CD14-positive monocyte (primary cell): ENCODE data around the gene SUN5. TPM values are rescaled to one million over a fixed set of nuclear protein-coding genes. Genes with fewer than 3 reads are reported as not detected.

Experiments
- DNase-seq, 3 donors: peaks; one replicate each; pipeline ENCODE4 v3.0.0-alpha.2; 2011 to 2022
- H2AFZ ChIP-seq: 2 replicates; pipeline ENCODE4 v1.6.0; 2012; ENCODE audit warnings: mild to moderate bottlenecking, low read depth, low read length, inconsistent platforms; ENCODE audit not compliant: insufficient read depth, poor library complexity, severe bottlenecking
- H3K27ac ChIP-seq, 2 donors: 1 replicate in 1 of 2; 2 replicates in 1 of 2; pipeline ENCODE4 v1.5.1; 2012 to 2013; ENCODE audit warnings: low read length in 2 of 2, control low read depth in 1 of 2, inconsistent platforms in 1 of 2, low read depth in 1 of 2, mild to moderate bottlenecking in 1 of 2
- H3K27me3 ChIP-seq, 2 donors: one replicate each; pipeline versions ENCODE4 v1.6.0 to v1.6.1; 2011 to 2013; ENCODE audit warnings: low read length in 2 of 2; ENCODE audit not compliant: control insufficient read depth in 2 of 2, insufficient read depth in 2 of 2
- H3K36me3 ChIP-seq, 2 donors: replicated peaks in 1 of 2; 1 replicate in 1 of 2; 2 replicates in 1 of 2; pipeline versions ENCODE4 v1.5.1 to v1.6.1; 2012 to 2013; ENCODE audit warnings: low read length in 2 of 2, control low read depth in 1 of 2, inconsistent platforms in 1 of 2, mild to moderate bottlenecking in 1 of 2; ENCODE audit not compliant: insufficient read depth in 2 of 2, control insufficient read depth in 1 of 2
- H3K4me1 ChIP-seq, 2 donors: 1 replicate in 1 of 2; 2 replicates in 1 of 2; pipeline versions ENCODE4 v1.5.1 to v1.6.1; 2012 to 2013; ENCODE audit warnings: low read length in 2 of 2, control low read depth in 1 of 2, inconsistent platforms in 1 of 2, mild to moderate bottlenecking in 1 of 2, moderate library complexity in 1 of 2; ENCODE audit not compliant: insufficient read depth in 2 of 2, control insufficient read depth in 1 of 2
- H3K4me2 ChIP-seq: replicated peaks from 2 replicates; pipeline ENCODE3; 2012; ENCODE audit warnings: low read length, moderate library complexity, mild to moderate bottlenecking; ENCODE audit not compliant: poor library complexity, severe bottlenecking; ENCODE audit errors: extremely low read depth
- H3K4me3 ChIP-seq, 3 experiments: fragments of 200-600 bp in 1 of 3; sonication (generic) in 1 of 3; replicated peaks in 1 of 3; 1 replicate in 2 of 3; 2 replicates in 1 of 3; pipeline ENCODE4 v1.5.1; 2011 to 2013; ENCODE audit warnings: low read length in 3 of 3, mild to moderate bottlenecking in 3 of 3, control low read depth in 2 of 3, low read depth in 2 of 3, inconsistent platforms in 1 of 3, moderate library complexity in 1 of 3
- H3K79me2 ChIP-seq: 2 replicates; pipeline ENCODE4 v1.6.0; 2012; ENCODE audit warnings: mild to moderate bottlenecking, control low read depth, inconsistent platforms, low read length, moderate library complexity; ENCODE audit not compliant: insufficient read depth
- H3K9ac ChIP-seq: 2 replicates; pipeline ENCODE4 v1.6.0; 2017; ENCODE audit warnings: low read length, mild to moderate bottlenecking; ENCODE audit not compliant: insufficient read depth, poor library complexity, severe bottlenecking
- H3K9me3 ChIP-seq, 2 donors: replicated peaks in 1 of 2; 1 replicate in 1 of 2; 2 replicates in 1 of 2; pipeline versions ENCODE4 v1.5.1 to v1.6.1; 2012 to 2013; ENCODE audit warnings: low read length in 2 of 2, control low read depth in 1 of 2; ENCODE audit not compliant: control insufficient read depth in 1 of 2, insufficient read depth in 1 of 2
- H4K20me1 ChIP-seq: 2 replicates; pipeline ENCODE4 v1.6.0; 2012; ENCODE audit warnings: mild to moderate bottlenecking, low read length, control low read depth, moderate library complexity; ENCODE audit not compliant: insufficient read depth
- H3K27ac Mint-ChIP-seq, 7 donors: one replicate each; pipeline ENCODE4 v1.8.0; 2020; ENCODE audit warnings: mild to moderate bottlenecking in 7 of 7, mixed read lengths in 7 of 7, moderate library complexity in 6 of 7, inconsistent platforms in 2 of 7
- H3K27me3 Mint-ChIP-seq, 3 donors: one replicate each; pipeline ENCODE4 v1.8.0; 2021 to 2022; ENCODE audit warnings: low read depth in 3 of 3, mild to moderate bottlenecking in 3 of 3, mixed read lengths in 3 of 3, moderate library complexity in 3 of 3, inconsistent platforms in 1 of 3
- H3K36me3 Mint-ChIP-seq, 2 donors: one replicate each; pipeline ENCODE4 v1.8.0; 2020; ENCODE audit warnings: mixed read lengths in 2 of 2, inconsistent platforms in 1 of 2, mild to moderate bottlenecking in 1 of 2
- H3K4me1 Mint-ChIP-seq: one replicate; pipeline ENCODE4 v1.8.0; 2020; ENCODE audit warnings: mild to moderate bottlenecking, mixed read lengths
- H3K4me3 Mint-ChIP-seq, 2 donors: one replicate each; pipeline ENCODE4 v1.8.0; 2020; ENCODE audit warnings: mild to moderate bottlenecking in 2 of 2, mixed read lengths in 2 of 2, moderate library complexity in 1 of 2
- H3K9me3 Mint-ChIP-seq, 7 donors: one replicate each; pipeline ENCODE4 v1.8.0; 2020 to 2022; ENCODE audit warnings: mixed read lengths in 7 of 7, mild to moderate bottlenecking in 6 of 7, moderate library complexity in 6 of 7, inconsistent platforms in 2 of 7
- CTCF ChIP-seq: fragments of 200-600 bp; IDR thresholded peaks from one replicate; pipeline ENCODE4 v1.8.0; 2022; ENCODE audit warnings: antibody characterized with exemption, mild to moderate bottlenecking
- WGBS: methylation state at CpG from one replicate; pipeline ENCODE4 v1.1.5; 2013; ENCODE audit warnings: missing lambda C conversion rate; ENCODE audit not compliant: insufficient coverage; 5-methylcytosine and 5-hydroxymethylcytosine counted together
- intact Hi-C, 2 donors: fragments of 100-400 bp; cut with micrococcal nuclease; formaldehyde crosslinking; loops; one replicate each; pipeline versions ENCODE4 v1.15.0 to v1.15.1; 2023
- polyA plus RNA-seq, 3 donors: library from polyadenylated mRNA; depleted of rRNA in 1 of 3; unstranded in 2 of 3; stranded (reverse) in 1 of 3; fragments of 300-500 nt in 2 of 3; fragments of >200 nt in 1 of 3; fragmentation: Illumina TruSeq in 2 of 3; gene quantifications; 1 replicate in 2 of 3; 2 replicates in 1 of 3; pipeline ENCODE4 v1.2.3, GENCODE V29; 2012 to 2021

Gene SUN5
- polyA plus RNA-seq, 3 donors: not detected

GRCh38 chr20:32977281-32978008 lies 26.8 kb downstream of the SUN5 start:
- H3K9ac ChIP-seq: no peak overlapping the region
- Mint-ChIP-seq H3K36me3 (no peaks in the 10 kb centered on the region), H3K27me3 (peaks cover 0 to 2% (median 0%) of the 10 kb centered on the region in 3 donors), H3K4me3 (no peak overlapping the region), H3K27ac (no peak overlapping the region), H3K4me1 (no peaks in the 10 kb centered on the region), H3K9me3 (peaks cover 0 to 15% (median 3%) of the 10 kb centered on the region in 7 donors)
- H3K27me3 ChIP-seq: no peaks in the 10 kb centered on the region
- H3K79me2 ChIP-seq: no peaks in the 10 kb centered on the region
- no peak overlapping the region for H3K27ac ChIP-seq
- no peak for TF ChIP-seq CTCF
- H3K4me1 ChIP-seq: peaks cover 3 to 5% of the 10 kb centered on the region in 2 donors
- no peaks in the 10 kb centered on the region for H3K36me3 ChIP-seq
- H3K9me3 ChIP-seq: peaks cover 0 to 6% of the 10 kb centered on the region in 2 donors
- H4K20me1 ChIP-seq: no peaks in the 10 kb centered on the region
- H3K4me3 ChIP-seq: no peak overlapping the region
- 89% methylated on average over 11 of the region's 13 CpGs for WGBS
- no peak for DNase-seq
- intact Hi-C loops: no loop called here
- no peak overlapping the region for H3K4me2 ChIP-seq
- no peak overlapping the region for H2AFZ ChIP-seq

- Histone ChIP-seq H3K36me3 (no peaks in the 10 kb centered on the region), H3K27me3 (no peaks in the 10 kb centered on the region), H3K9me3 (peaks cover 0 to 6% of the 10 kb centered on the region in 2 donors), H3K4me1 (peaks cover 10 to 12% of the 10 kb centered on the region in 2 donors), H3K9ac (no peak overlapping the region), H4K20me1 (no peaks in the 10 kb centered on the region), H2AFZ (no peak overlapping the region), H3K4me2 (no peak overlapping the region), H3K27ac (no peak overlapping the region), H3K79me2 (no peaks in the 10 kb centered on the region), H3K4me3 (no peak overlapping the region)
- Mint-ChIP-seq H3K27me3 (peaks cover 0 to 2% (median 0%) of the 10 kb centered on the region in 3 donors), H3K9me3 (peaks cover 0 to 15% (median 3%) of the 10 kb centered on the region in 7 donors), H3K4me3 (no peak overlapping the region), H3K4me1 (no peaks in the 10 kb centered on the region), H3K27ac (no peak overlapping the region), H3K36me3 (no peaks in the 10 kb centered on the region)
- no peak for DNase-seq
- 85% methylated on average over 5 of the region's 6 CpGs for WGBS
- TF ChIP-seq CTCF: no peak
- intact Hi-C loops: no loop called here
Observed at GRCh38 chr20:32976746-32977145, 27.5 kb downstream of the SUN5 start.
